B cell (primary cell): ENCODE measurements around the gene PRDM11. TPM values are rescaled to one million over a fixed set of nuclear protein-coding genes. Genes with fewer than 3 reads are reported as not detected.

Experiments
- ATAC-seq: fragments of 200-7000 bp; cut with Tn5 transposase; one replicate; pipeline ENCODE4 v1.10.0; 2021; ENCODE audit warnings: low read depth, mild to moderate bottlenecking, moderate number of reproducible peaks, moderate library complexity
- CTCF ChIA-PET: fragments of 350-600 bp; sonication (Branson Sonifier 250); formaldehyde crosslinking; loops from one replicate; lab custom pipeline; 2021; ENCODE audit warnings: antibody characterized with exemption, inconsistent platforms; lab: Charles Lee
- POLR2A ChIA-PET: fragments of 350-600 bp; sonication (Branson Sonifier 250); formaldehyde crosslinking; loops from one replicate; lab custom pipeline; 2021; ENCODE audit warnings: antibody characterized with exemption; lab: Charles Lee
- DNase-seq: peaks from one replicate; pipeline ENCODE4 v3.0.0; 2013
- H2AFZ ChIP-seq: 2 replicates; pipeline ENCODE4 v1.6.1; 2012; ENCODE audit warnings: mild to moderate bottlenecking, low read depth, low read length; ENCODE audit not compliant: insufficient read depth, poor library complexity, severe bottlenecking
- H3K27ac ChIP-seq, 2 donors: 1 replicate in 1 of 2; 2 replicates in 1 of 2; pipeline ENCODE4 v1.5.1; 2012 to 2013; ENCODE audit warnings: low read length in 2 of 2, mild to moderate bottlenecking in 2 of 2, moderate library complexity in 1 of 2
- H3K27me3 ChIP-seq, 4 experiments: fragments of 200-600 bp in 1 of 4; sonication (generic) in 1 of 4; replicated peaks in 1 of 4; 1 replicate in 2 of 4; 2 replicates in 2 of 4; pipeline versions ENCODE4 v1.6.1 to v1.7.0; 2013 to 2016; ENCODE audit warnings: low read length in 3 of 4, mild to moderate bottlenecking in 2 of 4, mixed read lengths in 1 of 4, moderate library complexity in 1 of 4; ENCODE audit not compliant: insufficient read depth in 4 of 4, control insufficient read depth in 3 of 4; ENCODE audit errors: control extremely low read depth in 1 of 4
- H3K36me3 ChIP-seq, 2 experiments: replicated peaks in 1 of 2; 1 replicate in 1 of 2; 2 replicates in 1 of 2; pipeline versions ENCODE4 v1.6.1 to v1.7.1; 2013; ENCODE audit warnings: low read length in 1 of 2; ENCODE audit not compliant: insufficient read depth in 2 of 2, control insufficient read depth in 1 of 2; ENCODE audit errors: control extremely low read depth in 1 of 2, extremely low read depth in 1 of 2
- H3K4me1 ChIP-seq, 2 donors: fragments of 200-600 bp in 1 of 2; sonication (generic) in 1 of 2; 1 replicate in 1 of 2; 2 replicates in 1 of 2; pipeline versions ENCODE4 v1.5.1 to v1.6.1; 2013 to 2017; ENCODE audit warnings: low read length in 2 of 2; ENCODE audit not compliant: control insufficient read depth in 2 of 2, insufficient read depth in 2 of 2
- H3K4me2 ChIP-seq: replicated peaks from 2 replicates; pipeline ENCODE3; 2012; ENCODE audit warnings: mild to moderate bottlenecking, low read depth, low read length; ENCODE audit not compliant: poor library complexity, severe bottlenecking
- H3K4me3 ChIP-seq, 5 experiments: fragments of 200-600 bp in 1 of 5; sonication (generic) in 1 of 5; 1 replicate in 3 of 5; 2 replicates in 2 of 5; pipeline versions ENCODE4 v1.5.1 to v1.7.0; 2011 to 2016; ENCODE audit warnings: low read length in 4 of 5, mild to moderate bottlenecking in 4 of 5, low read depth in 2 of 5, control low read depth in 1 of 5, moderate library complexity in 1 of 5; ENCODE audit not compliant: insufficient read depth in 1 of 5; ENCODE audit errors: control extremely low read depth in 1 of 5, extremely low read depth in 1 of 5
- H3K79me2 ChIP-seq: fragments of 200-600 bp; sonication (generic); one replicate; pipeline ENCODE4 v1.6.0; 2016; ENCODE audit warnings: low read length; ENCODE audit not compliant: control insufficient read depth, insufficient read depth
- H3K9ac ChIP-seq: fragments of 200-600 bp; sonication (generic); 2 replicates; pipeline ENCODE4 v1.6.1; 2017; ENCODE audit warnings: mild to moderate bottlenecking, low read length, moderate library complexity
- H3K9me3 ChIP-seq, 3 donors: one replicate each; pipeline versions ENCODE4 v1.6.1 to v1.7.1; 2013; ENCODE audit warnings: low read length in 2 of 3; ENCODE audit not compliant: control insufficient read depth in 2 of 3, insufficient read depth in 1 of 3; ENCODE audit errors: control extremely low read depth in 1 of 3
- H4K20me1 ChIP-seq: 2 replicates; pipeline ENCODE4 v1.6.0; 2012; ENCODE audit warnings: mild to moderate bottlenecking, low read length; ENCODE audit not compliant: insufficient read depth, control insufficient read depth, poor library complexity, severe bottlenecking
- H3K27ac Mint-ChIP-seq: one replicate; pipeline ENCODE4 v1.8.0; 2021; ENCODE audit warnings: mixed read lengths
- H3K27me3 Mint-ChIP-seq: one replicate; pipeline ENCODE4 v1.8.0; 2021; ENCODE audit warnings: mixed read lengths
- H3K4me1 Mint-ChIP-seq: one replicate; pipeline ENCODE4 v1.8.0; 2021; ENCODE audit warnings: mixed read lengths
- H3K4me3 Mint-ChIP-seq: one replicate; pipeline ENCODE4 v1.8.0; 2021; ENCODE audit warnings: mixed read lengths
- H3K9me3 Mint-ChIP-seq: one replicate; pipeline ENCODE4 v1.8.0; 2022; ENCODE audit warnings: mixed read lengths; ENCODE audit not compliant: insufficient read depth
- EZH2 ChIP-seq: IDR thresholded peaks from 2 replicates; pipeline ENCODE4 v1.6.1; 2012; ENCODE audit warnings: borderline replicate concordance, low read depth, mild to moderate bottlenecking, moderate library complexity, low read length; ENCODE audit not compliant: insufficient read depth, poor library complexity, severe bottlenecking
- WGBS: methylation state at CpG from one replicate; pipeline ENCODE4 v1.1.5; 2013; ENCODE audit warnings: missing lambda C conversion rate; ENCODE audit not compliant: insufficient coverage; 5-methylcytosine and 5-hydroxymethylcytosine counted together
- intact Hi-C: fragments of 100-400 bp; cut with micrococcal nuclease; formaldehyde crosslinking; loops from one replicate; pipeline ENCODE4 v1.10.0; 2022
- polyA plus RNA-seq: library from polyadenylated mRNA; depleted of rRNA; stranded (reverse); fragments of >200 nt; gene quantifications from 2 replicates; pipeline ENCODE4 v1.2.3, GENCODE V29; 2012
- total RNA-seq, 2 donors: library from RNA; stranded (reverse); fragments of 120-200 nt in 1 of 2; gene quantifications; 1 replicate in 1 of 2; 2 replicates in 1 of 2; pipeline versions ENCODE4 v1.2.3 to v1.2.4, GENCODE V29; 2013 to 2022
- TF ChIP-seq, protein P1 (sequence below): fragments of 200-600 bp; IDR thresholded peaks from one replicate; pipeline ENCODE4 v1.8.0; 2022; ENCODE audit warnings: antibody characterized with exemption, mild to moderate bottlenecking

The PRDM11 gene
- total and polyA plus RNA-seq, 2 donors (not counting 1 experiment from before 2014, with no cell fraction given): 9.5 to 26.2 TPM

DNA sequence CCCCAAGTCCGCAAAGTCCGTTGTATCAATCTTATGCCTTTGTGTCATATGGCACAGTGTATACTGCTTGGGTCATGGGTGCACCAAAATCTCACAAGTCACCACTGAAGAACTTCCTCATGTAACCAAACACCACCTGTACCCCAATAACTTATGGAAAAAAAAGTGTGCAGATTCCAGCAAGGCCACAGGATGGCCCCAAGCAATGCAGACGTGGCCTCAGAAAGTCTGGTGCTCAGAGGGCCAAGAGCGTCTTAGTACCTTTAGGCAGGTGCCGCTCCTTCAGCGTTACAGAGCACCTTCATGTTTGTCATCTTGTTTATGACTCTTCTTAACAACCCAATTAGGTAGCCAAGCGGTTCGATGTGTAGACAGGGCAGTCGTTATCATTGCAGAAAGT lies 65.3 kb downstream of the PRDM11 start:
- Mint-ChIP-seq H3K4me1 (peaks cover 14% of the 10 kb centered on the region), H3K9me3 (no peaks in the 10 kb centered on the region), H3K4me3 (no peak overlapping the region), H3K27me3 (no peaks in the 10 kb centered on the region), H3K27ac (no peak overlapping the region)
- TF ChIP-seq, protein P1, sequence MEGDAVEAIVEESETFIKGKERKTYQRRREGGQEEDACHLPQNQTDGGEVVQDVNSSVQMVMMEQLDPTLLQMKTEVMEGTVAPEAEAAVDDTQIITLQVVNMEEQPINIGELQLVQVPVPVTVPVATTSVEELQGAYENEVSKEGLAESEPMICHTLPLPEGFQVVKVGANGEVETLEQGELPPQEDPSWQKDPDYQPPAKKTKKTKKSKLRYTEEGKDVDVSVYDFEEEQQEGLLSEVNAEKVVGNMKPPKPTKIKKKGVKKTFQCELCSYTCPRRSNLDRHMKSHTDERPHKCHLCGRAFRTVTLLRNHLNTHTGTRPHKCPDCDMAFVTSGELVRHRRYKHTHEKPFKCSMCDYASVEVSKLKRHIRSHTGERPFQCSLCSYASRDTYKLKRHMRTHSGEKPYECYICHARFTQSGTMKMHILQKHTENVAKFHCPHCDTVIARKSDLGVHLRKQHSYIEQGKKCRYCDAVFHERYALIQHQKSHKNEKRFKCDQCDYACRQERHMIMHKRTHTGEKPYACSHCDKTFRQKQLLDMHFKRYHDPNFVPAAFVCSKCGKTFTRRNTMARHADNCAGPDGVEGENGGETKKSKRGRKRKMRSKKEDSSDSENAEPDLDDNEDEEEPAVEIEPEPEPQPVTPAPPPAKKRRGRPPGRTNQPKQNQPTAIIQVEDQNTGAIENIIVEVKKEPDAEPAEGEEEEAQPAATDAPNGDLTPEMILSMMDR: no peak
- TF ChIP-seq EZH2: no peak
- DNase-seq: no peak
- ATAC-seq: no peak
- Histone ChIP-seq H4K20me1 (peaks cover 5% of the 10 kb centered on the region), H3K79me2 (no peaks in the 10 kb centered on the region), H3K36me3 (peaks cover 0 to 10% of the 10 kb centered on the region in 2 experiments), H2AFZ (no peak overlapping the region), H3K9ac (no peak overlapping the region), H3K9me3 (no peaks in the 10 kb centered on the region), H3K4me3 (no peak overlapping the region), H3K4me2 (no peak overlapping the region), H3K27ac (no peak overlapping the region), H3K27me3 (no peaks in the 10 kb centered on the region), H3K4me1 (peaks cover 12% of the 10 kb centered on the region in 2 donors)
- intact Hi-C loops: no loop called here
- 78% methylated on average over 7 of the region's 9 CpGs for WGBS
- ChIA-PET POLR2A (no interaction called here), CTCF (no interaction called here)

DNA sequence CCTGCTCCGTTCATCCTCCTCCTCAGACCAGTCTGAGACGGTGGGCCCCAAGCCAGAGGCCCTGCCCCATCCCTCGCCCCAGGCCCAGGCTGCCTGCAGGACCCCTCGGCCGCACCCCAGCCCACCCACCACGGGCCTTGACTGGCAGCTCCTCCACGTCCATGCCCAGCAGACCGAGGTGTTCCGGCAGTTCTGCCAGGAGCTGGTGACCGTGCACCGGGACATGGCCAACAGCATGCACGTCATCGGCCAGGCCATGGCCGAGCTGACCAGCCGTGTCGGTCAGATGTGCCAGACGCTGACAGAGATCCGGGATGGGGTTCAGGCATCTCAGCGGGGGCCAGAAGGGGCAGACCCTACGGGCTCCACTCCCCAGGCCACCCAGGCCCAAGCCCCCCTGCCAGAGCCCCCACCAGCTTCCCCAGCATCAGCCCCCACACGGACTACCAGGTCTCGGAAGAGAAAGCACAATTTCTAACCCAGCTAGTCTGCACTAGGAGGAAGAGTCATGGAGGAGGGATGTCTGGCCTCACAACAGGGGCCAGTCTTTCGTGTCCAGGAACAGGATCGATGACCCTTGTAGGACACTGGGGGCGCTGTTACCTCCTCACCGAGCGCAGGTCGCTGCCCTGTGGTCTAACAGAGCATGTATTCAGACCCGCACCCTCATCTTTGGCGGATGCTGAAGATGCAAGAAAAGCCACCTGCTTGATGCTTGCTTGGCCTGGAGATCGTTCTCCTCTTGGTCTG lies 66.3 kb downstream of the PRDM11 start:
- H3K9me3 Mint-ChIP-seq: no peaks in the 10 kb centered on the region
- H3K27me3 ChIP-seq: no peaks in the 10 kb centered on the region
- ATAC-seq: no peak

More for the DNA sequence above, 66.3 kb downstream of the PRDM11 start:
- H3K27ac ChIP-seq: no peak overlapping the region
- H4K20me1 ChIP-seq: no peaks in the 10 kb centered on the region
- Mint-ChIP-seq H3K27ac (no peak overlapping the region), H3K4me3 (no peak overlapping the region), H3K27me3 (no peaks in the 10 kb centered on the region), H3K4me1 (peaks cover 14% of the 10 kb centered on the region)
- CTCF ChIA-PET: no interaction called here
- H3K36me3 ChIP-seq: peaks cover 0 to 8% of the 10 kb centered on the region in 2 experiments
- no peak overlapping the region for H2AFZ ChIP-seq
- H3K4me3 ChIP-seq: no peak overlapping the region
- H3K4me1 ChIP-seq: peaks cover 12% of the 10 kb centered on the region in 2 donors
- POLR2A ChIA-PET: no interaction called here
- no peak for DNase-seq
- TF ChIP-seq EZH2: no peak
- TF ChIP-seq, protein P1: no peak
- H3K9ac ChIP-seq: no peak overlapping the region
- no peaks in the 10 kb centered on the region for H3K9me3 ChIP-seq
- H3K4me2 ChIP-seq: no peak overlapping the region
- intact Hi-C loops: no loop called here
- no peaks in the 10 kb centered on the region for H3K79me2 ChIP-seq
- 91% methylated on average over 30 of the region's 31 CpGs for WGBS
